Stimulated activated CD8-positive, alpha-beta memory T cell treated with anti-CD3 and anti-CD28 coated beads, Interleukin-4, amount 100 ng/mL, for 24 hours (primary cell): ENCODE results near the gene ODR4.
A peak's percentile ranks its signal among the peaks of the same experiment; 100 is the strongest.
"Not testable (repeated sequence)": the region's sequence is repeated elsewhere in the genome, so short reads cannot be mapped to it uniquely, and the experiment has no call there.

ENCODE experiments used
- DNase-seq: peaks from one replicate; pipeline ENCODE4 v3.0.0-alpha.2; 2020; ENCODE audit warnings: low read depth

Gene ODR4

DNA sequence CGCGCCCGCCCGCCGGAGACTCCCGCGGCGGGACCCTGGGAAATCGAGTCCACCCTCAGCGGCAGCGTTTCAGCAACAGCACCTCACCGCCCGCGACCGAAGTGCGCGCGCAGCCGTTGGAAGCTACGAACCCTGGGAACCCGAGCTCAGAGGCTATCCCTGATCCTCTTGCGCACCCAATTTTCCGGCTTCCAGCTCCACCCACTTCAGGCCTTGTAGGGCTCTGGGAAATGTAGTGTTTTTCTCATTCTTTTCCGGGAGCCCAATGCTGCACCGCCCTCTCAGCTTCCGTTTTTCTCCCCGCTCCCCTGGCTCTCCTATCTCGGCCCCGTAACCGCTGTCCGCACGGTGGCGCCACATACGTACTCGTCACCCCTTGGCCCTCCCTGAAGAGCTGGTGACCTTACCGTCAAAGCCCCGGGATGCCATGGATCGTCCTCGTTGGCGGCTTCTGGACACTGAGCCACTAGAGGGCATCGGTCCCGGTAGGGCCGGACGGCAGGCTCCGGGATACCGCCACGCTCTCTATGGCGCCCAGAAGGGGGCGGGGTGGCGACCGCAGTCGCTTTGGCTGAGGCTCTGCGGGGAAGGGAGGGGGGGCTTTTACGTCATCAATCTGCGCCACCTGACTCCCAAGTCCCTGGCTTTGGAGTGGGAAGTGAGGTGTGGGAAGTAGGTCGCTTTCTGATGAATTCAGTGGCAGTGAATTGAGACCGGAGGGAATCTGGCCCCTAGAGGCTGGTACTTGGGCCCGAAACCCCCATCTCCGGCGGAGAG is at the start of gene ODR4, which contains the start of gene TPR:
ODR4 (plus strand) TSS at position 687 of the 777 bp plus-strand sequence. CDS start 3,948 bp downstream, outside the sequence.
TPR (minus strand) TSS at position 102 of the 777 bp plus-strand sequence. CDS start 225 bp downstream, outside the sequence.
- peak; percentile 95 for DNase-seq

GRCh38 chr1:186326009-186326408 is 49.6 kb upstream of the ODR4 start:
- DNase-seq, result no peak

- DNase-seq, result no peak
Observed at GRCh38 chr1:186327331-186327730, 48.3 kb upstream of the ODR4 start.

- no peak for DNase-seq
Observed at GRCh38 chr1:186330758-186331157, 44.9 kb upstream of the ODR4 start.

- DNase-seq, result no peak
Observed at GRCh38 chr1:186337554-186337953, 38.1 kb upstream of the ODR4 start.

- no peak for DNase-seq
Observed at GRCh38 chr1:186340772-186341171, 34.9 kb upstream of the ODR4 start.

GRCh38 chr1:186347837-186348691 is 27.6 kb upstream of the ODR4 start:
- not testable (repeated sequence) for DNase-seq

DNA sequence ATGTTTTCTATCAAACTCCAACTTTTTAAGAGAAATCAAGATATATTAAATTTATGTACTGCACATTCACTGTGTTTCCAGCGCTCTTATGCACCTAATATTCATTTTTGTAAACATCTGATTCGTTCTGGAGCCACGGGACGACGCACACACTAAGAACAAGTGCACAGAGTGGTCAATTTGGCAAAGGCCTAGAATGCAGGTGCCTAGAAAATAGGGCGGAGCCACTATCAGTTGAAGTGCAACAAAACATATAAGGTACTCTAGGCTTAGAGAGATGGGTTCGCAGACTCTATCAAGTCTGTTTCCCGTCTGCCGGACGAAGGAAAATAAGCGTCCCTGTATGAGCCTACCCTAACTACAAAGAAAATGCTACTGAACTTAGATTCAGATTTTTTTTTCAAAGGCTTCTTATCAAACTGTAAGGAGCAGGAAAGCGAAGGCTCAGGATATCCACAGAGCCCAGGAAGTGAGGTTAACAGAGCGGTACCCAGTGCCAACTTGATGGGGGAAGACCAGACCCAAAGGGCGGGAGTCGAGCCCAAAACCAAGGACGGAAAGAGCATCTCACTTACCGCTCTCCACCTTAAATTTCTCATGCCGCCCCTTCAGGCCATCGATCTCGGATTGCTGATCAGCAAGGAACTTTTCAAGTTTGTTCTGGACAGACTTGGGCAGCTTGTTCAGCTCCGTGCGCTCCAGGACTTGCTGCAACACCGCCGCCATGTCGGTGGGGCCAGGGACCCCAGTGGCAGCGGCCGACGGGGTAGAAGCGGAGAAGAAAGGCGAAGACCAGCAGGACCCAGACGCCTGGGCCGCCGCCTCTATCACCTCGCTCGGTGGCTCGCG is 1.1 kb upstream of the ODR4 start:
- no peak for DNase-seq

DNA sequence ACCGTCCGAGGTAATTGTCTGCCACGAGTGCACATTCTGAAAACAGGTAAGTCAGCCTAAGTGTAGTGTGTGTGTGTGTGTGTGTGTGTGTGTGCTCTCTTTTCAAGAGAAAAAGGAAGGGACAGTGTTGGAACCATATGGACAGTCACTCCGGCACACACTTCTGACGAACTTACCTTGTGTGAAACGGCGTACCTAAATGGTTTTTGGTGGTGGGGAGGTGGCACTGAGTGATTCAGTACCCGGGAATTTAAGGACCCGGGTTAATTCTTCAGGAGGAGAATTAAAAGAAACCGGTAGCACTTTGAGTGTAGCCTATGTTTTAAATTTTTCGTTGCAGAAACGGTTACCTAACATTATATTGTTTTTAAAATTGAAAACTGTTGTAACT is 286 bp downstream of the ODR4 start:
- DNase-seq, result no peak

DNA sequence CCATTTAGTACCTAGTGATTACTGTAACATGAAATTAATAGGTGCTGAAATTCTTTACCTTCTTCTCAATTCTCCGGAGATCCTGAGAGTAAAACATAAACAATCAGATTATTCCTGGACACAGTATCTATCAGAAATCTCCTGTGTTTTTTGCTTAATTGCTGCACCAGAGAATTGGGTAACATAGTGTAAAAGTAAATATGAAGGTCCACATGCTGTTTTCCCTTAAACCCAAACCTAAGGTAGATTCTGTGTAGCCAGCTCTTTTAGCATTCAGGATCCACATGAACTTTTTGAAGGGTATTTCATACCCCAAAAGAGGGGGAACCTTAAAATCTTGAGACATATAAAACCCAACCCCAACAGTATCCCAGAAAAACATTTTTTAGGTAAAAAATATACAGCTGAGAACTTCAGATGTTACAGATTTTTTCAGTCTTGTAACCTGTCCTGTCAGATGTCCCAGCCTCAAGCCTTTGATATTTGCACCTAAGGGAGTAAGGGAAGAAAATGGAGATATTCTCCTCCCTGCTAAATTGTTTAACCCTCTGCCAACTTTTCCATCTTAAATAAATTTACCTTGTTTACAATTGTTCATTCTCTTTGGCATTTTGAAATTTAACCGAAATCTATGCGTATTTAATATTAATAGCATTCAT is 11.2 kb downstream of the ODR4 start:
- no peak for DNase-seq

GRCh38 chr1:186390925-186391324 is 15.3 kb downstream of the ODR4 start:
- no peak for DNase-seq

GRCh38 chr1:186391841-186392240 is 16.2 kb downstream of the ODR4 start:
- DNase-seq, result no peak

DNA sequence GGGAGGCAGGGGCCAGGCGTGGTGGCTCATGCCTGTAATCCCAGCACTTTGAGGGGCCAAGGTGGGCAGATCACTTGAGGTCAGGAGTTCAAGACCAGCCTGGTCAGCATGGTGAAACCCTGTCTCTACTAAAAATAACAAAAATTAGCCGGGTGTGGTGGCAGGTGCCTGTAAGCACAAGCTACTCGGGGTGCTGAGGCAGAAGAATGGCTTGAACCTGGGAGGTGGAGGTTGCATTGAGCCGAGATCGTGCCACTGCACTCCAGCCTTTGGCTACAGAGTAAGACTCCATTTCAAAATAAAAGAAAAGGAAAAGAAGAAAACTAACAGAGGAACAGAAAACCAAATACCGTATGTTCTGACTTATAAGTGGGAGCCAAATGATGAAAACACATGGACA is 17.1 kb downstream of the ODR4 start:
- DNase-seq, result not testable (repeated sequence)

GRCh38 chr1:186401446-186401845 is 25.8 kb downstream of the ODR4 start:
- DNase-seq, result not testable (repeated sequence)

DNA sequence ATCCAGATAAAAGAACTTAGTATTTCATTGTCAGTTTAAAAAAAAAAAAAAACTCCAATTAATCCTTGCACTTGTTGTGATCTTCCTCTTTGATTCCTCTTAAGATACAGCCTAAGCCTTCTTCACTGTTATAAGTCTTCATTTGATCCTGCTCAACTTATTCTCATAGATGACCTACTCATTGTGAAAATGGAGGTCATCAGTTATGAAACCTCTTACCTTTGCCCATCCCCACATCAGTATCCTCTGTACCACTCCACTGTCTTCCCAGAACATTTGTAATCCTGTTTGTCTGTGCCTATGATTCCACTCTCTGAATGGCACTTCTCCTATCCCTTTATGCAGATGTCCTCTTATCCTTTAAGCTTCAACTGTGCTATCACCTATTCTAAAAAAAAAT is 28.0 kb downstream of the ODR4 start:
- no peak for DNase-seq

GRCh38 chr1:186404454-186405051 is 28.9 kb downstream of the ODR4 start:
- no peak for DNase-seq

DNA sequence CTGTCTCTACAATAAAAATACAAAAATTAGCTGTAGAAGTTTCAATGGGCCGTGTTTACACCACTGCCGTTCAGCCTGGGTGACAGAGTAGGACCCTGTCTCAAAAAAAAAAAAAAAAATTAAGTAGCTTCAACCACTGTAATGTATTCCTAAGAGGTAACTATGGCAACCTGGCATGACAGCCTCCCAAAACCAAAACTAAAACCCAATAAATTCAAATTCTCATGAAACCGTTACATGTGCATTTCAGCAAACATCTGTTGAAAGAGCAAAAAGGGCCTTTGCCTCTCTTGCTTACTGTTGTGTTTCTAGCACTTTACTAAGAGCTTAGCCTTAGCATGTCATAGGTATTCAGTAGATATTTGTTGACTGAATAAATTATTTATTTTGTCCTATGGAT is 33.5 kb downstream of the ODR4 start:
- no peak for DNase-seq

- DNase-seq, result no peak
Observed at GRCh38 chr1:186413319-186413718, 37.7 kb downstream of the ODR4 start.

DNA sequence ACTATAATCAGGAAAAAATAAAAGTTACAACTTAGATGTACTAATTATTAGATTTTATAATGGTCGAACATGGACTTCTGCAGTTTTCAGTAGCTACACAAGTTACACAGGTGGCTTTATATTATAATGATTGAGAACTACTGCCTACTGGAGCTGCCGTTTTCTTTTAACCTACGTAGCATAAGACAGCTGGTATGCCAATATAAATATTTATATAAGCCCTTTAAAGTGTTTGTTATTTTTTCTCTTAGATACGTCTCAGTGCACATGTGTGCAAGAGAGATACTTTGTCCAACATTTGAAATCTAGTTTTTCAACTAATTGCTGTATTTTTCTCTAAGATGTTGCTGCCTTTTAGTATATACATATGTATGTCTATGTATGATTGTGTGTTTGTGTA is 42.9 kb downstream of the ODR4 start:
- DNase-seq, result no peak

DNA sequence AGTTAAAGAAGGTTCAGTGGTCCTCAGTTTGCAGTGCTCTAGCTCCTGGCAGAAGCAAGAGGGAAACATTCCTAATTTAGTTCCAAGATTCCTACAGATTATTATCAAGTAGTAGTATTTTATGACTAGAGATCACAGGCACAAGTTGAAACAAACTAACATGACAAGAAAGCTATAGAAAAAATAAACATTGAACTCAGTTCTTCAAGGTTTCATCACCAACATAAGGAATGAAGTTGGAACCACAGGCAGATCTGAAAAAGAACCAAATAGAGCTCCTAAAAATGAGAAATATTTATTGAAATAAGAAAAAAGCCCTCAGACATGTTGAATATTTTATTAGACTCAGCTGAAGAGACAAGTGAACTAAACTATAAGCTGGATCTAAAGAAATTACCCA is 44.7 kb downstream of the ODR4 start:
- DNase-seq, result no peak

DNA sequence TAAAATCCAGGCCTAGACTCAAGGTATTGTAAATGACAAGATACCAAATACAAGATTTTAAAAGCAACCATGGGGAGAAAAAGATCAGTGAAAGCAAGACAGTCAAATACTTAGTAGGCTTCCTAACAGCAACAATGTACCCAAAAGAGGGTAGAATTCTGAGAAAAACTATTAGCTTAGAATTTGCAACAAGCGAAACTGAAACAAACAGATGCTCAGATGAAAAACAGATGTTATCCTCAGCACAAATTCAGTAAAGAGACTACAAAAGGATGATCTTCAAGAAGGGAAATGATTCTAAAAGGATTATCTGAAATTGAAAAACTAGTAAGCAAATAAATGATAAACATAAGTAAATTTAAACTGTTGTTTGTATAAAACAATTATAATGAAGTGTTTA is 45.3 kb downstream of the ODR4 start:
- no peak for DNase-seq
